Activated CD4-positive, alpha-beta T cell treated with anti-CD3 and anti-CD28 coated beads, Interleukin-2, amount 50 U/mL, for 1 hour (primary cell): ENCODE measurements around the gene LIMS4.
"Not testable (repeated sequence)": the region's sequence is repeated elsewhere in the genome, so short reads cannot be mapped to it uniquely, and the experiment has no call there.

Experiments used
- DNase-seq: peaks from one replicate; pipeline ENCODE4 v3.0.0-alpha.2; 2020

LIMS4 gene

DNA sequence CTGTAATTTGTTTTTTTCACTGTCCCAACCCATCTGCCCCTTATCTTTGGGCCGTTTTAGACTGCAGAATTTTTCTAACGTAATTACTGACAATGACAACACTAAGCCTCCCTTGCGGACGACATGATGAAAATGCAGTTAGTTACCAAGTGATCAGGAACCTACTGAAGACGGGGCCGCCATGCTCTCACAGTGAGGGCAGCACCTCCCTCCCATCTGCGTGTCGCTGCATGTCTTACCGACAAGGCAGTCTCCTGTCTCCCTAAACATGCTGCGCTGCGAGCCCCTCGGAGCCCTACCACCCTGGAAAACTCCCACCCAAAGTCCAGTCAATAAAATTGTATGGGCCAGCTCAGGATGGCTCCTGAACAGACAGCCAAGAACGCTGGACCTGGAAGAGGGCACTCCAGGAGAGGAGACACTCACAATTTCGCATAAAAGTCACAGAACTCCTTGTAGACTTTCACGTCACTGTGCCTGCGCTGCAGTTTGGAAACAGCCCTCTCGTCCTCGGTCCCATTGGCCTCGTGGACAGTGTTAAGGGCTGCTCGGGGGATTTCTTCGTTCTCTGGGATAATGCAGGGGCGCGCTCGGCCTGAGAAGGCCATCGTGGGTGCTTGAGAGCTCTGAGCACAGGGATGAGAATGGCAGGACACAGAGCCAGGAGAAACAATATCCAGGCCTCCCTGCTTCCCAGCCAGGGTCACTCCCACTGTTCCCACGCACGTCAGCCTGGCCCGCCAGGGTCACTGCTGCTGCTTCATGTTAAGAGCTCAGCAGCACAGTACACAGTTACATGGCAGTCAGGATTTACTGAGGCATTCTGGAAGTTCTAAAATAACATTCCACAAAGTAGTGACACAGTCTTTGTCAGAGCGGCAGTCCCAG lies at the start of gene LIMS4:
LIMS4 (minus strand) TSS at position 646 of the 888 bp plus-strand sequence; CDS start at position 608, 38 bp downstream.
- DNase-seq = not testable (repeated sequence)

DNA sequence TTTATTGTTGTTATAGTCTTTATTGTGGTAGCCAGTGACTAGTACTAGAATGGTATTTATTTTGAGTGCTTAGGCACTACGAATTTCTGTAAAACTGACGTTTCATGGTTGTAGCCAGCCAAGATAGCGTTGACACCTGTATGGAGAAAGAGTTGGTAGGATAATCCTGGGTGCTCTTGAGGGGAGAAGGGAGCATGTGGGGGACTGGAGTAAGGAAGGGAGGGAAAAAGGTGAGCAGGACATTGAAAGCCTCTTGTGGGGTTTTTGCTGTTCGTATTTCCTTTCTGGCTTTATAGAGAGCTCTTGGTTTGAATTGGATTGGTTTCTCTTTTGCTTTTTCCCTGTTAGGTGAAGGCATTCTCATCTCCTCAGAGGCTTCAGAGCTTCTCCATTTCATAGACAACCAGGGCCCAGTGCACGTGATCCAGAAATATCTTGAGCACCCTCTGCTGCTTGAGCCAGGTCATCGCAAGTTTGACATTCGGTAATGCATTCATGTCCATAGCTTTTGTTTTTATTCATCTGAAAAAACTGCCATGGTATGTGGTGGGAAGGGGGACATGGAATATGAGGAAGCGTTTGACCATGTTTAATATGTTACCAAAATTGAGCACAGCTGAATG lies 27.2 kb upstream of the LIMS4 start:
- DNase-seq = not testable (repeated sequence)

DNA sequence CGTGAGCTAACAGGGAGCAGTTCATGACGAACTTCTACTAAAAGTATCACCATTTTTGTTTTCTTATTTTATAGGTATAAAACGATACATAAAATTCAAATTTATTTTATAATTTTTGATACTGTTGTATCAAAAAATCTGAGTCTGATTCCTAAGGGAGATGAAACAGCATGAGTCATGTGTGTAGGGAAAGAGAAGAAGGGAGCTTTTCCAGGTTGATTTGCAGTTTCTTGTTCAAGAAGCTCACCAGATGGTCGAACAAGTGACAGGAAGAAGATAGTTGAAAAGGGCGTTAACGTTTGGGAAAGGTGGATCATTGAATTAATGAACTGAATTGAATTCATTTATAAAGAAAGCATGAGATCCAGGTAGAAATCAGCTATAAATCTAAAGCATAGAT lies 23.4 kb upstream of the LIMS4 start:
- not testable (repeated sequence) for DNase-seq

- not testable (repeated sequence) for DNase-seq
Observed at GRCh38 chr2:110494488-110494887, 21.9 kb upstream of the LIMS4 start.

DNA sequence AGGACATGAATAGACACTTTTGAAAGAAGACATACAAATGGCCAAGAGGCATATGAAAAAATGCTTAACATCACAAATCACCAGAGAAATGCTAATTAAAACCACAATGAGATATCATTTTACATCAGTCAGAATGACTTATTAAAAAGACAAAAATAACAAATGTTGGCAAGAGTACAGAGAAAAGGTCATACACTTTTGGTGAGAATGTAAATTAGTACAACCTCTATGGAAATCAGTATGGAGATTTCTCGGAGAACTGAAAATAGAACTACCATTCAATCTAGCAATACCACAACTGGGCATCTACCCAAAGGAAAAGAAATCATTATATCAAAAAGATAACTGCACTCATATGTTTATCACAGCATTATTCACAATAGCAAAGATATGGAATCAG lies 16.4 kb upstream of the LIMS4 start:
- not testable (repeated sequence) for DNase-seq

DNA sequence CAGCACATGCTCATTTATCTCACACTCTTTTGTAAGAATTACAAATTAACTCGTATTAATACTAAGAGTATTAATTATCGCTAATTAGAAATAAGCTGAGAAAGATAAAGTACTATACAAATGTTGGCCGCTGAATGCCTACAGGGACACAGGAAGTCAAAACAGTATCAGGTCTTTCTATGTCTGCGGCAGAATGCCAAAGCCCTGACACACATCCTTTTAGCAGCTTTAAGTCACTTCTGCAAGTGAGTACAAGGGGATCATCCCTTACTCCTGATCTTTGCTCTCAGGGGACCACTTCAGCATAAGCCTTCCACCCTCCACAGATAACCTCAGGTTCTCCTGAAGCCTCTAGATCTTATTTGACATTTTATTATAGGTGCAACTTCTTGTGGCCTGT lies 10.1 kb upstream of the LIMS4 start:
- DNase-seq = not testable (repeated sequence)

DNA sequence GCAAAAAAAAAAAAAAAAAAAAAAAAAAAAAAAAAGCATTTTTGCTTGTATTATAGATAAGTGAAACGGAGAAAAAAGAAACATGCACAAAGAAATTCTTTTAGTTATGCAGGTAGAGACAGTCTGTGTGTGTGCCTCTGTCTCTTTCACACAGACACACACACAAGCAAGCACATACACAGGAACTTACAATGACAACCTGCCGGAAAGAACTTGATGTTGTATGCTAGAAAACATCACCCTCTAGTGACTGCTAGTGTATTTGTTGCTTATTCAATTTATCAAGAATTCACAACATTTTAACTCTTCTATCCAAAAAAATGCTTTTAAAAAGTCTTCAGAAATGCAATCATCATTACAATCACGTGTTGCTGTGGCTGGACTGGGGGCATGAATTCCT lies 8.6 kb upstream of the LIMS4 start:
- not testable (repeated sequence) for DNase-seq

DNA sequence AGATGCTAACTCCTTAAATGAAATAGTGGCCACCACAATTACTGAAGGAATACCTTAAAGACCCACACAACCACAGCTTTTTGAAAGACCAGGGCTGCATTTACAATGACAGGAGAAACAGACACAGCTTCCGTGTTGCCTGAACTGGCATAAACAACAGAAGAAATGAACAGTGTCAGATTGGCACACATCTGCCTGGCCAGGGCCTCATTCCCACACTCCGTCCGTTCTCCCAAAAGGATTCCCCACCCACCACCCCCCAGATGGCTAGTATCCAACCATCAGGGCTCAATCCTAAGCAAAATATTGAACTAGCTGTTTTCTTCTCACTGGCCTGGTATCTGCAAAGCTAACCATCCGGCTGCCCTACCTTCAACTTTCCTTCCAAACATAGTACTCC lies 7.5 kb upstream of the LIMS4 start:
- DNase-seq = not testable (repeated sequence)

DNA sequence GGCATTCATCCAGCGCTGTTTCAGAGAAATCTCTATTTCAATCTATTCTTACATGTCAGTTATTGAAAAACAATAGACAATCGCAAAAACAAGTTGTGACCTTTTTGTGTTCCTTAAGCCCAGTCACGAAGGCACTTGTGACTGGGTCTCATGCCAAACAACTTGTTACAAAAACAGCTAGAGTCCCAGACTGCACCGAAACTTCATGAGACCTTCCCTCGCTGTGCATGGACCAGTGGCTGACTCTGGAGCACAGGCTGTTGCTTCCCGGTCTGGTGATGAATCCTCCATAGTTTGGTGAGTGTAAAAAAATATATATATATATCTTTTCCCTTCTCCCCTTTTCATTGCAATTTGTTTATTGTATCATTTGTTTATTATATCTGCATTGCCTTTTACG lies 4.8 kb upstream of the LIMS4 start:
- not testable (repeated sequence) for DNase-seq

- DNase-seq = not testable (repeated sequence)
Observed at GRCh38 chr2:110476952-110477351, 4.3 kb upstream of the LIMS4 start.

DNA sequence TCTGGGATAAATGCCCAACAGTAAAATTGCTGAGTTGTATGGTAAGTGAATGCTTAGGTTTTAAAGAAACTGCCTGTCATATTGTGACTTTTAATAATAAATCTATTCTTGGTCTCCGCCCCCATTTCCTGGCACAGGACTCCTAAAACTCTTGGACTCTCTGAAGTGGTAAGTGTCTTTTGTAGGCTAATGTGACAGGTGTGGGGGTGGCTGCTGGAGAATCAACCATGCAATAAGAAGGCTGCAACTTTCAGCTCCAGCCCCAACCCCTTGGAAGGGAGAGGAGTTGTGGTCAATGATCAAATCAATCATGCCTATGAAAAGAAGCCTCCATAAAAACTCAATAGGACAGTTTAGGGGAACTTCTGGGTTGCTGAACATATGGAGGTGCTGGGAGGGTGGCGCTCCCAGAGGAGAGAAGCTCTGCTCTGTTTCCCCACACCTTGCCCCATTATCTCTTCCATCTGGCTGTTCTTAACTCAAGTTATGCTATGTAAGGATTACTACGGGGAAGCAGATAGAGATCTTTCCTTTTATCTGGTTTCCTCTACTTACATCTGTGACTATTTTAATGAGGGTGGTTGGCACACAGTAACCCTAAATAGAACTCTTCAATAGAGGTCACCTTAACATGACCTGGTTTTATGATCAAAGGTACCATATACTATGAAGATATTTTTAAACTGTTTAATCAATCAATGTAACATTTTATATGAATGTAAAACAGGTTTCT lies 3.2 kb upstream of the LIMS4 start:
- DNase-seq = not testable (repeated sequence)

DNA sequence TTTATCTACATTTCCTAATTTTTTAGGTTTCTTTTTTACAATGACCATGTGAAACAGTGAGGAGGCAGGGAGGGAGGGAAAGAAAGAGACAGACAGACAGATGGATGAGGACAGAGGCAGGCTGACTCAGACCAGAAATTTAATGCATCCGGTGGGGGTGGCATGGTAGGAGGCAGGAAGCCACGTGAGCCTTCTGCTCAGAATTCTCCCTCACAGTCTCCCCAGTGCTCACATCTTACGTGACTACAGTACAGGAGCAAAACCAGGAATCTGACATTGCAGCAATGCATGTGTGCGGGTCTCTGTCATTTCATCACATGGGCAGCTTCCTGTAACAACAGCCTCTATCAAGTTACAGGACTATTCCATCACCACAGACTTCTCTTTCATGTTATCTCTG lies 2.3 kb upstream of the LIMS4 start:
- not testable (repeated sequence) for DNase-seq

DNA sequence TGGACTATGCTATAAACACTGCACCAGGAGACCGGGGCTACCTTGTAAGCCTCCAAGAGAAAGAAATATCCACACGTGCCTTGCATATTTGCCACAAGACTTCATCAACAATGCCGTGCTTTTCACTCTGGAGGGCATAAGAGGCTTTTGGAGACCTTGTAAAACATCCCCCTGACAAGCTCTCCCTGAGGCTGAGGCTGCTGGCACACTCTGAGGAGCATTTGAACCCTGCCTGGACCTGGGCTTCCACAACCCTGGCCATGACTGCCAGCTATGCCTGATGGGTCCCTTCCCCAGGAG lies 393 bp upstream of the LIMS4 start:
- DNase-seq = not testable (repeated sequence)

- not testable (repeated sequence) for DNase-seq
Observed at GRCh38 chr2:110468921-110469320, 3.7 kb downstream of the LIMS4 start.

GRCh38 chr2:110465312-110465711 lies 7.3 kb downstream of the LIMS4 start:
- not testable (repeated sequence) for DNase-seq

DNA sequence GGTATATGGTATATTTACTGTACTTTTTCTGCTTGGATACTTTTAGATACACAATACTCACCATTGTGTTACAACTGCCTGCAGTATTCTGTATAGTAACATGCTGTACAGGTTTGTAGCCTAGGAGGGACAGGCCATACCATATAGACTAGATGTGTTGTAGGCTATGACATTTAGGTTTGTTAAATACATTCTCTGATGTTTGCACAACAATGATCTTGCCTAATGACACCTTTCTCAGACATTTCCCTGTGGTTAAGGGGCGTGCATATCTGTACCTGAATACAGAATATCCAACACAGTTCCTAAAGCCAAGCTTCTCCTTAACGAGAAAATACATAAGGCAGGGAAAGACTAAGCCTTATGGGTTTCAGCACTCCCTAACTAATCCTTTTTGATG lies 10.2 kb downstream of the LIMS4 start:
- DNase-seq = not testable (repeated sequence)

DNA sequence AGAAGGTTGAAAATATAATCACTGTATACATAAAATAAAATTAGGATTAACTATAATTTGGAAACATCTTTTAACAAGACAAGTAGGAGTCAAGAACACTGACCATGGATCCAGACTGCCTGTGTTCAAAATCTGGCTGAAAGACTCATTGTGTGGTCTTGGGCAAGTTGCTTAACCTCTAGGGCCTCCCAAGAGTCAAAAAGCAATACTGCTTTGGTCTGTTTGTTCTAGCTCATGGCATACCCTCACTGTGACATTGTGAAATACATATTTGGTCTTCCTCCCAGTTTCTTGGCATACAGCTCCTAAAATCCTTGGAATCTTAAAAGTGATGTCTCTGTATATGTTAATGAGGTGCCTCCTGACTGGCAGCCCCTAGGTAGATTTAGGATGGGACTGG lies 12.3 kb downstream of the LIMS4 start:
- DNase-seq = not testable (repeated sequence)

DNA sequence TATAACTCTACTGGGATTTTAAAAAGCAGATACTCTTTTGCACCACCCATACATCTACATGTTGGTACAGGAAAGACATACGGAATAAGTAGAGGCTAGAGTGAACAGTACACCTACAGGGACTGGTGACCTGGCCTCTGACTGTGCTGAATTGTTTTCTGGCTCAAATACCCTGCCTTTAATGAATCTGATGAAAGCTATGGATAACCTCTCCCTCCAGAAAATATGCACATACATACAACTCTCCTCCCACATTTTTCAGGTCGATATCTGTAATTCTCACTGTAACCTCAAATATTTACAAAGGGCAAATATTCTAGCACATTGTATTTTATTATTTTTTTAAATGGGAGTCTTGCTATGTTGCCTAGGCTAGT lies 15.4 kb downstream of the LIMS4 start:
- not testable (repeated sequence) for DNase-seq

DNA sequence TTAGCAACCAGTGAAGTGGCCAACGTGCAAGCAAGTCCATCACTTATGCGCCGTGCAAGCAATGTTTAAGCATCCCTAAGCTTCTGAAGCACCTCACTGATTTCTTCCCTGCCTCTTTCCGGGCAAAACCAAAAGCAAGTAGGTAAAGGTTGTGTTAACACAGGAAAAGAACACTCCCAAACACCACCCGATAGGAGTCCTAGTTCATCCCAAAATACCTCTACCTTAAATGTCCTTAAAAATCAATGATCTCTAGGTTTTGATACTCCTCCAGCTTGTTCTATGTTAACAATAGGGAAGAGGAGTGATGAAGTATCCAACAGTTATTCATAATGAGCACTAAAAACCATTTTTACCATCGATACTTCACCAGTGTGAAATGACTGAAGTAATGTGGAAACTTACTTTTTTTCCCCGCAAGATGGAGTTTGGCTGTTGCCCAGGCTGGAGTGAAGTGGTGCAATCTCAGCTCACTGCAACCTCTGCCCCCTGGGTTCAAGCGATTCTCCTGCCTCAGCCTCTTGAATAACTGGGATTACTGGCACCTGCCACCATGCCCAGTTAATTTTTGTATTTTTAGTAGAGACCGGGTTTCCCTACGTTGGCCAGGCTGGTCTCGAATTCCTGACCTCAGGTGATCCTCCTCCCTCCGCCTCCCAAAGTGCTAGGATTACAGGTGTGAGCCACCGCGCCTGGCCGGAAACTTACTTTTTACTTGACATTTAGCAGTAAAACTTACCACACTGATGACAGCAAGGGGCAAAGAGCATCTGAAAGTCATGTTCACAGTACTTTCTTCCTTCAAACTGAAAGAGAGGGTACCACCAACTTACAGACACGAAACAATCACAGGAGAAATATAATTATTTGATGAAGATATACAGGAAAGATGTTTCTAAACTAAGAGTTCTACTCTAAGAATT lies 16.1 kb downstream of the LIMS4 start:
- not testable (repeated sequence) for DNase-seq

DNA sequence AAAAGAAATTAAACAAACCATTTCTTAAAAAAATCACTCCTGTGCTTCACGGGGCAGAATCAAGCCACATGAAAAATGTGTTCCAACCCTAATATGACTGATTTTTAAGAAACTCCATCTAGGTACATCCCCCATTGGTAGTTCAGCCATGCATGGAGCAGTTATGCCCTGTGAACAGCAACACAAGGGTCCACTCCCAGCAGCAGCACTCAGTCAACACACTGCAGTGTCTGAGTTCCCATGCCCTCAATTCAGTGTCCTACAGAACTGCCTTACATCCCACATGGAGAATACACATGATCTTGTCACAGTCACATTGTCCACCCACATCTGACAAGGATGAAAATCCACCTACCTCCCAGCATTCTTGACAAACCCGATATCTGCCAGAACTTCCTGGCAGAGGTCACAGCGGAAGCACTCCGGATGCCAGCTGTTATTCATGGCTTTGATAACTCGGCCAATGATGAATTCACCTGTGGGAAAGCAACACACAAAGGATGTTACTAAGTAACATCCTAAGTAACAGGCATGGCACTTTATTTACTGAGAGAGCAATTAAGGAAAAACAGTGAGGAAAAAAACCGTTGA lies 17.4 kb downstream of the LIMS4 start:
- DNase-seq = not testable (repeated sequence)

GRCh38 chr2:110450951-110451350 lies 21.7 kb downstream of the LIMS4 start:
- not testable (repeated sequence) for DNase-seq
